AG04449 (cell line): Measurements from ENCODE around the gene PRKCE.

ENCODE experiments used
- CTCF ChIA-PET: fragments of 350-600 bp; formaldehyde crosslinking; extraction: SDS; loops from one replicate; lab custom pipeline; 2021; ENCODE audit warnings: antibody characterized with exemption; lab: Yijun Ruan, JAX
- POLR2A ChIA-PET: fragments of 400-600, 350-600 bp; formaldehyde crosslinking; extraction: SDS; loops from one replicate; lab custom pipeline; 2020; ENCODE audit warnings: antibody characterized with exemption, inconsistent platforms; lab: Yijun Ruan, JAX
- DNase-seq: peaks from one replicate; pipeline ENCODE4 v3.0.0-alpha.2; 2010; ENCODE audit warnings: low read depth, low spot score
- H3K4me3 ChIP-seq: 2 replicates; pipeline ENCODE4 v1.5.1; 2011; ENCODE audit warnings: low read depth, mild to moderate bottlenecking, control low read depth, low read length
- TF ChIP-seq, protein P1 (sequence below): IDR thresholded peaks from one replicate; pipeline ENCODE4 v1.5.1; 2011; ENCODE audit warnings: mild to moderate bottlenecking, moderate library complexity, low read length, control low read depth, inconsistent platforms; ENCODE audit not compliant: insufficient read depth; ENCODE audit errors: missing control alignments

Gene PRKCE

DNA sequence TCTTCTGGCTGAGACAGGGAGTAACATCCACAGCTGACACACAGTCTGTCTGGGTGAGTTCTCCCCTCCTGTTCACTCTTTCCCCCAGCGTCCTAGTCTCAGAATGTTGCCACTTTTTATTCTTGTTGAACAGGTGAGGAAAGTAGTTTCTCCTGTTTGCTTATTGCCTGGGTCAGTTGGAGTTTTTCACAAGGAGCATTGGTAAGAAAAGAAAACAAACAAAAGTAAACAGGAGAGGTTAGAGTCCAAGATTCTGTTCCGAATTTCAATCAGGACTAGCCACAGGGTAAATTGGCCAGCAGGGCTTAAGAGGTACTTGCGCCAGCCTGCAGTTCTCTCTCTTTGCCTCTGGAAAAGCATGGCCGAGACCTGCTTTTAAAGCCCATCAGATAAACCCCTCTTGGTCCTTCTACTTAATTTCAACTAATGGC, 390.7 kb downstream of the PRKCE start:
- DNase-seq = no peak
- TF ChIP-seq, protein P1, sequence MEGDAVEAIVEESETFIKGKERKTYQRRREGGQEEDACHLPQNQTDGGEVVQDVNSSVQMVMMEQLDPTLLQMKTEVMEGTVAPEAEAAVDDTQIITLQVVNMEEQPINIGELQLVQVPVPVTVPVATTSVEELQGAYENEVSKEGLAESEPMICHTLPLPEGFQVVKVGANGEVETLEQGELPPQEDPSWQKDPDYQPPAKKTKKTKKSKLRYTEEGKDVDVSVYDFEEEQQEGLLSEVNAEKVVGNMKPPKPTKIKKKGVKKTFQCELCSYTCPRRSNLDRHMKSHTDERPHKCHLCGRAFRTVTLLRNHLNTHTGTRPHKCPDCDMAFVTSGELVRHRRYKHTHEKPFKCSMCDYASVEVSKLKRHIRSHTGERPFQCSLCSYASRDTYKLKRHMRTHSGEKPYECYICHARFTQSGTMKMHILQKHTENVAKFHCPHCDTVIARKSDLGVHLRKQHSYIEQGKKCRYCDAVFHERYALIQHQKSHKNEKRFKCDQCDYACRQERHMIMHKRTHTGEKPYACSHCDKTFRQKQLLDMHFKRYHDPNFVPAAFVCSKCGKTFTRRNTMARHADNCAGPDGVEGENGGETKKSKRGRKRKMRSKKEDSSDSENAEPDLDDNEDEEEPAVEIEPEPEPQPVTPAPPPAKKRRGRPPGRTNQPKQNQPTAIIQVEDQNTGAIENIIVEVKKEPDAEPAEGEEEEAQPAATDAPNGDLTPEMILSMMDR = no peak
- H3K4me3 ChIP-seq = no peak overlapping the region
- ChIA-PET POLR2A (no interaction called here), CTCF (interaction anchor here (1.7 to 1.8 kb wide), 2 partner anchors 21 to 324 kb away, joined by 3 to 5 read pairs; no protein-coding TSS in a partner anchor)

DNA sequence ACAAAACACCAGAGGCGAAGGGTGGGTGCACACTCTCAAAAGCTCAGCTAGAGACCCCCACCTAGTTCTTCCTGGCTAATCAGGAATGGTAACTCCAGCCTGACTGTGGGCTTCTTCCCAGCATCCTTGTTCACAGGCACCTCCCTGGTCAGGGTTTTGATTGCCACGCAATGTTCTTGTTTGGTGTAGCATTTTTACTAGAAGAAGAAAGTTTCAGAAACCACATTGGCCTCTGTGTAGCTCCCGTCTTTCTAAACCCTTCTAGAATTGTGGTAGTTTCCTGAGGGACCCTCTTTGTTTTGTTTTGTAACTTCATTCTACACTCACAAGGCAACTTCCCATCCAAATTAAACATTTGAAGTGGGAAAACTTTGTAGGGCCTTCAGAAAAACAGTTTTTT, 391.2 kb downstream of the PRKCE start:
- H3K4me3 ChIP-seq = no peak overlapping the region
- TF ChIP-seq, protein P1 = no peak
- CTCF ChIA-PET = interaction anchor here (2.0 kb wide), 1 partner anchor 32 kb away, joined by 7 read pairs; no protein-coding TSS in a partner anchor
- POLR2A ChIA-PET = no interaction called here
- no peak for DNase-seq

DNA sequence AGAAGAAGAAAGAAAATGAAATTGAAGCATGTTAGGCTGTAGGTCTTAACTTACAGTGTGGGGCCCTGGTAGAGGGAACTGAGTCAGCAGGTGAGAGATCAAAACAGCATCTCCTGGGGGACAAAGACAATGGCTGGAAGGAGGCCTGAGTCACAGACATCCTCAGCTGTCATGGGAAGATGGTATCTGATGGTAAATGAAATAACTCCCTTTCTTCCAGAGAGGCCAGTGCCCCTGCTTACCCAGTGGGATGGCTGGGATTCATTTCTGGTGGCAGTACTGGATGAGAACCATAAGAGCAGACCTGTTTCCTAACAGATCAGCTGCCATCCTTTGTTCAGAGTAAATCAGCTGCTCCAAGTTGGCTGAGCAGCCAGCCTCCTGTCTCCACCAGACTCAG, 394.4 kb downstream of the PRKCE start:
- no peak for DNase-seq
- TF ChIP-seq, protein P1 = no peak
- POLR2A ChIA-PET = interaction anchor here (1.0 kb wide), 1 partner anchor 9 kb away, joined by 5 read pairs; no protein-coding TSS in a partner anchor
- H3K4me3 ChIP-seq = no peak overlapping the region
- CTCF ChIA-PET = interaction anchor here (10.1 kb wide), 1 partner anchor 16 kb away, joined by 112 read pairs; no protein-coding TSS in a partner anchor

DNA sequence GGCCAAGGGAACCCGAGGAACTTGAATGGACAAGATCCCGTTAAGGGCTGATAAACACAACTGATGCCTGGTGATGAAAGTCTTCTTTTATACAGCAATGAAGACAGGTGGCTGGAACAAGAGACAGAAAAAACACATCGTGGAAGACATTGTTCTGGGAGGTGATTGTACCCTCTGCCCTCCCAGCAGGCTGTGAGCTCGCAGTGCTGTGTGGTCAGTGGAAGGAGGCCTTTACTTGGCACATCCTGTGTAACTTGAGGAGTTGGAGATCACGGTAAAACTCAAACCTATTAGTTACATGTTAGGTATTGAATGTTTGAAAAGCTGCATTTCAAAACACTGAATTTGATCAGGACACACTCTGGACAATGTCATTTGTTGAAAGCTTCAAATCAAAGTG, 395.8 kb downstream of the PRKCE start:
- no peak for DNase-seq
- TF ChIP-seq, protein P1 = no peak
- ChIA-PET POLR2A (no interaction called here), CTCF (interaction anchor here (1.4 to 10.1 kb wide), 2 partner anchors 15 to 316 kb away, joined by 3 to 112 read pairs; no protein-coding TSS in a partner anchor)
- H3K4me3 ChIP-seq = no peak overlapping the region

DNA sequence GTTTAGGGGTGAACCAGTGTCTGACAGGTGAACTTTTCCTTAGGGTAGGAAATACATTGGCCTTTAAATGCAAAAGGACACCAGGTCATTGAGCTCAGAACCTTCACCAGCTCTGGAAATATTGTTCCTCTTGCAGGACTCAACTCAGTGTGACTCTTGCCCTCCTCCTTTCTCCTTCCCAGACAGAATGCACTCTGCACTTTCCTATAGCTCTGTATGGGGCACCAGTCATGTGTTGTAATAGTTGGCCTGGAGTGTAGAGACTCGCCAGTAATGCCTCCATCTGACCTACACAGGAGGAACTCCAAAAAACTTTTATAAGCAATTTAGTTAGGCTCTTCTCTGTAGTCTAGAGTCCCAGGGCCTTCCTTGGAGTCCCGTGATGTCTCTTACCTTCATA, 397.2 kb downstream of the PRKCE start:
- H3K4me3 ChIP-seq = no peak overlapping the region
- POLR2A ChIA-PET = interaction anchor here (0.9 kb wide), 1 partner anchor 248 kb away, joined by 3 read pairs; the partner anchor contains the start of gene EPAS1
- TF ChIP-seq, protein P1 = no peak
- DNase-seq = no peak
- CTCF ChIA-PET = interaction anchor here (1.0 to 10.1 kb wide), 3 partner anchors 12 to 38 kb away, joined by 3 to 112 read pairs (median 4); no protein-coding TSS in a partner anchor

DNA sequence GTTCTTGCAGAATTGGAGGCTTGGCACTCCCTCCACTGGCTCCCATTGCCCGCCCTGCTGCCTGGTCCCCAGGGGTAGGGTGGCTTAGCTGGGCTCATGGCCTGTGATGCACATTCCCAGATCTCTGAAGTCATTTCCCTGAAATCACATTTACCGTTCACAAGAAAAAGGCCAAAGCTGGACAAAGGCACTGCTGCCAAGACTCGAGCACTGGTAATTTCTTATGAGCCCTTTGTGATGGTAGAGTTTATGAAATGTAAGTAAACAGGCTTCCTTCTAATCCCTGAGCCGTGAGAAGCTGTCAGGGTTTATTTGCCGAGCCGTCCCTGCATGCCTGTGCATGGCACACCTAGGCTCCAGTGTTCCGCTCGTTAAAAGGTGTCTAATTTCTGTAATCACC, 398.6 kb downstream of the PRKCE start:
- POLR2A ChIA-PET = no interaction called here
- CTCF ChIA-PET = interaction anchor here (1.7 to 10.1 kb wide), 2 partner anchors 12 to 57 kb away, joined by 4 to 112 read pairs; no protein-coding TSS in a partner anchor
- TF ChIP-seq, protein P1 = no peak
- no peak for DNase-seq
- no peak overlapping the region for H3K4me3 ChIP-seq
